ENCODE data around the gene C1QL4.

Gene C1QL4

DNA sequence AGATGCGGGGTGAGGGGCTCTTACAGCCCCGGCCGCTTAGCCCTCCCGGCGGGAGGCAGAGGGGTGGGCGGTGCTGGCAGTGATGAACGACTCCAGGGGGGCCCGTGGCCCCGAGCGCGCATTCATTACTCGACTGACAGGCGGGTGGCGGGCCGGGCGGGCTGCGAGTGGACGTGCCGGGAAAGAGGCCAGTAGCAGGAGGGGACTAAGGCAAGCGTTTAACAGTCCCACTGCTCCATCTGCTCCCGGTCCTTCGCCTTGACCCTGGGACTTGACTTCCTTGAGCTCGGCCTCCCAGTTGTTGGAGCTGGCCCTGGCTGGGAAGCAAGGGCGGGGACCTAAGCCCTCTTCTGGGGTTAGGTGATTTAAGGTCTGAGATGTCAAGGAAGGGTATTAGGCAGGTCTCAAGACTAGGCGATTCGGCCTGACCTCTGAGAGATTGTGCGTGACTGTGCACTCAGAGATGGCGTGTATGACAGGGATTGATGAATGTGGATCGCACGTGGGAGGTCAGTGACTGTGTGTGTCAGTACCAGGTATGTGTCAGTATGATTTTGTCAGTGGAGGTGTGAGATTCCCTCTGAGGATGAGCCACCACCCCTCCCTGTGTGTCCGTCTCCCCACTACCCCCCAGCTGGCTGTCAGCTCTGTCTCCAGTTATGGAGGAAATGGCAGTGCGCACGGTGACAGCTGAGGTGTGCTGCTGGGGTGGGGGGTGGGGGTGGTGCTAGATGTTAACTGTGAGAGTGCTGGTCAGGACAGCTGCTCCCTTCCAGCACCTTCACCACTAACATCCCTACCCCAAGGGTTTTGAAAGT lies 6.1 kb upstream of the C1QL4 start:
- ATAC-seq, result peak; percentile 6
- TF ChIP-seq ZNF8 (CRISPR knock-in tag; IDR thresholded peaks at IDR 0.05), result no peak

DNA sequence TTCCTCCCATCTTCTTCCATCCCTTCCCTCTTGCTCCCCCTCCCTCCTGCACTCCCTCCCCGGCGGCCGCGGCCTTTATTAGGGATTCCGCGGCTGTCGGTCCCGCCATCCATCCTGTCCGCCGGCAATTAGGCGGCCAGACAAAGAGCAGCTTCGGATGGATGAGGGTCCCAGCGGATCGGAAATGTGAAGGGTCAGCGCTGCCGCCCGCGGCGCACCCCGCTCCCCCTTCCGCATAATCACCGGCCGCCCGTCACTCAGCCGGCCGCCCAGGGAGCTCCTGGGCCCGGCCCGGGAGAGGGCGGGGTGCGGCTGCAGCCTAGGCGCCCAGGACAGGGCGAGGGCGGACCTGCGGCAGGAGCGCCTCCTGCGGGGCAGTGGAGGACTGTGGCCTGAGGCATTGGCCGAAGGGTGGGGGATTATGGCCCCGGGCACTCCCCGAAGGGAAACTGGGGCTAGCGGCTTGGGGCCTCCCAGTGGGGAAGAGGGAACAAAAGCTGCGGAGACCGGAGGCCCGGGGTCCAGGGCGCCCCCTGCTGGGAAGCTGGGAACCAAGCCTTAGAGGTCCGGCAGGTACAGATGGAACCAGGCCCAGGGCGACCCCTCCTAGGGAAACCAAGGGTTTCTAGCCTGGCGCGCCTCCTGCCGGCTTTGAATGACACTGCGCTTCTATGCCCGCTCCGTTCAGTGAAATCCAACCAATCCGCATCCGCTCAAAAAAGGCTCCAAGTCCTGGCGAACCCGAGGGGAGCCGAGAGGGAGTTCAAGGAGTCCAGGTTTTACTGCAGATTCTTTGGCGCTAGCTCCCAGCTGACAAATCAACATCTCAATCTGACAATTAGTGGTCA lies 5.3 kb upstream of the C1QL4 start:
- TF ChIP-seq ZFP3 (CRISPR knock-in tag; IDR thresholded peaks at IDR 0.05), result no peak
- no peak for TF ChIP-seq TOX (CRISPR knock-in tag; IDR thresholded peaks at IDR 0.05; ENCODE audit: borderline replicate concordance)
- TF ChIP-seq RARB (CRISPR knock-in tag; IDR thresholded peaks at IDR 0.05), result no peak
- TF ChIP-seq ZNF8 (CRISPR knock-in tag; IDR thresholded peaks at IDR 0.05), result no peak
- no peak for TF ChIP-seq GLIS3 (CRISPR knock-in tag; IDR thresholded peaks at IDR 0.05)
- TF ChIP-seq, protein P1, sequence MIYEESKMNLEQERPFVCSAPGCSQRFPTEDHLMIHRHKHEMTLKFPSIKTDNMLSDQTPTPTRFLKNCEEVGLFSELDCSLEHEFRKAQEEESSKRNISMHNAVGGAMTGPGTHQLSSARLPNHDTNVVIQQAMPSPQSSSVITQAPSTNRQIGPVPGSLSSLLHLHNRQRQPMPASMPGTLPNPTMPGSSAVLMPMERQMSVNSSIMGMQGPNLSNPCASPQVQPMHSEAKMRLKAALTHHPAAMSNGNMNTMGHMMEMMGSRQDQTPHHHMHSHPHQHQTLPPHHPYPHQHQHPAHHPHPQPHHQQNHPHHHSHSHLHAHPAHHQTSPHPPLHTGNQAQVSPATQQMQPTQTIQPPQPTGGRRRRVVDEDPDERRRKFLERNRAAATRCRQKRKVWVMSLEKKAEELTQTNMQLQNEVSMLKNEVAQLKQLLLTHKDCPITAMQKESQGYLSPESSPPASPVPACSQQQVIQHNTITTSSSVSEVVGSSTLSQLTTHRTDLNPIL (CRISPR knock-in tag; IDR thresholded peaks at IDR 0.05; ENCODE audit: low read depth), result no peak
- TF ChIP-seq TCF4 (CRISPR knock-in tag; IDR thresholded peaks at IDR 0.05; ENCODE audit: borderline replicate concordance), result no peak
- TF ChIP-seq ZC3H10 (CRISPR knock-in tag; IDR thresholded peaks at IDR 0.05), result no peak
- ATAC-seq, result peak; percentile 84

DNA sequence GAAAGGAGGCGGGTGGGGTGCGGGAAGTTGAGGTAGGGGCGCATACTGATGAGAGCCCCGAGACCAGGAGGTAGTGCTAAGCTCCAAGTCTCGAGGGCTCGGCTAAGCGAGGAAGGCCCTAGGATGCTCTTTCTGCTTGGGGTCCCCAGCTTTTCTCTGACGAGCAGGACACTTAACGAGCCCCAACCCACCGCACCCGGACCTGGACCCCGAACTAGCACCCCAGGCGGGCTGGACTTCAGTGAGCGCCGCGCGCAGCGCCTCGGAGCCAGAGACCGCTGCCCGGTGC lies 4.7 kb upstream of the C1QL4 start:
- no peak for ATAC-seq
- no peak for TF ChIP-seq ZNF565 (CRISPR knock-in tag; conservative IDR thresholded peaks at IDR 0.05; ENCODE audit: low read depth)
- no peak for TF ChIP-seq ISL1 (CRISPR knock-in tag; IDR thresholded peaks at IDR 0.05)

DNA sequence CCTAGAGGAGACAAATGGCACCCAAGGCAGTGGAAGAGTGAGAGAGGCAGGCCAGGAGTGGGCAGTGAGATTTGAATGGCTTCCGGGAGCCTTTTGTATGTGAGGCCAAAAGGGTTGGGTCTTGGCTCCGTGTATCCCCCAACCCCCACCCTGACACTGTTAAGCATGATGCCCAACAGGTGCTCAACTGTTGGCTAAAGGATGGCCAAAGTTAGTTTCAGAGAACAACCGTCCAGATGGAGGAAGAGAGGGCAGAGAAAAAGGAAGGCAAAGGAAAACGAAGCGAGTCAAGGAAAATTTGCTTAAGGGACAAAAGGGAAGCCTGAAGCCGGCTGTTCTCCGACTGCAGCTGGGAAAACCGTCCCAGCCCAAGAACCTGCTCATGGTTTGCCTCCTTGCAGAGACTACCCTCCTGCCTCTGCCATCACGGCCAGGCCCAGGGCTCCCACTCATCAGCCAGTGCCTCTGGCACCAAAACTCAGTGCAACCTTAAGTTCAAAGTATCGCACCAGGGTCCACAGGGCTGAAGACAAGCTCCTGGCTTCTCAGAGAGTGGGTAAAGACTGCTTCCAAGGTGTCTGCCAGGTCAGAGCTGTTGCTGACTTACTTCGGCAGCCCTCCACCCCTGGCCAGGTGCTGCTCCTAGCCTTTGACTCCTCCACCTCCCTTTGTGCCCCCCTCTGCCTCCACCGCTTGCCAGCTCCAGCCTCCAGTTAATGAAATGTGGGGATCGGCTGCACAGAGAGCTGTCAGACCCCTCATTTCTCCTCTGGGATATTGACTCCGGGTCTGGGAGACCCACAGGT lies 4.2 kb upstream of the C1QL4 start:
- TF ChIP-seq PPARA (CRISPR knock-in tag; IDR thresholded peaks at IDR 0.05; ENCODE audit: borderline replicate concordance) (no peak), ZNF70 (CRISPR knock-in tag; IDR thresholded peaks at IDR 0.05) (no peak), ARNTL (CRISPR knock-in tag; IDR thresholded peaks at IDR 0.05; ENCODE audit: borderline replicate concordance, low read depth) (no peak)
- no peak for ATAC-seq

DNA sequence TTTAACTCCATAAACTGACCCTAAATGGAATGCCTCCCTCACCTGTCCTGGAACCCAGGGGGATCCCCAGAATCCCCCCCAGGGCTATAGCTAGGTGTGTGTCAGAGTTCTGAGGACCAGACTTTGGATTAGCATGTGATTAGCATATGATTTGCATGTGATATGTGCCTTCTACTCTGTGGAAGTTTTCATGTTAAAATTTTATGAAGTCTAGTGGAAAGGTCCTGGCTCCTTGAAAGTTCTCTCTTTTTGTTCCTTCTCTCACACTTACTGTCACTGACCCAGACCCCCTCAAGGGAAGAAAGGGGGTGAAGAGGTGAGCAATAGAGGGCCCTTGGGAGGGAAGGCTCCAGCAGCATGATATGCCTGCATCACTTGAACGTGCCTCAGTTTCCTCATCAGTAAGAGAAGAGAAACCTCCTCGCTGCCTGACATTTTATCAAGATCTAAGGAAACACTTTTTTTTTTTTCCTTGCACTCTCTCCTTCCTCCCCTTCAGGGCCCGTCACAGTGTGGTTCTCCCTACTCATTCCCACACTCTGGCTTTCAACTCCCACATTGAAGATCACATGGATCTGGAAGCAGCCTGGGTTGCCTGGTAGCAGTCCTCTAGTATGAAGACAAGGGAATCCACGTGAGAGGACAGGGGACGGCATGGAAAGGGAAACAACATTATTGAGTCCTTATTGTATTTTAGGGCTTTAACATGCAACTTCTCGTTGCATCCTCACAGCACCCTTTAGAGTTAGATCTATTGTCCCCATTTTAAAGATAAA lies 3.3 kb upstream of the C1QL4 start:
- no peak for ATAC-seq
- no peak for TF ChIP-seq ZNF70 (CRISPR knock-in tag; IDR thresholded peaks at IDR 0.05)

DNA sequence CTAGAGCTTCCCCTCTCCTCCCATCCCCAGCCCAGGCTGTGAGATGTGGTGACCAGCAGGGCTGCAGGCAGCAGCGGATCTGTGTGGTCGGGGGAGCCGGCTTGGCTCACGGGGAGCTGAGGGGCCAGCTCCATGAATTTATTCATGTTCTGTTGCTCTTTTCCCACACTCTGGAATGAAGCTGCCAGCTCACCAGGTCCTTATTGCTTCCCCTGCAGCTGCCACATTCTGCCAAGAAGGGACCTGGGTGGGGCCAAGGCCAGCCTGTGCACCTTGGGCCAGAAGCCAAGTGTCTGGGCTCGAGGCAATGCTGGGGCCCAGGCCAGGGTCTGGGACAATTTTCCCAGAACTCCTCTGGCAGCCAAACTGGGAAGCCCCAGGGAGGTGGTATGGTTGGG lies 2.5 kb upstream of the C1QL4 start:
- no peak for ATAC-seq

More for the DNA sequence above, 2.5 kb upstream of the C1QL4 start:
- TF ChIP-seq, protein P2, sequence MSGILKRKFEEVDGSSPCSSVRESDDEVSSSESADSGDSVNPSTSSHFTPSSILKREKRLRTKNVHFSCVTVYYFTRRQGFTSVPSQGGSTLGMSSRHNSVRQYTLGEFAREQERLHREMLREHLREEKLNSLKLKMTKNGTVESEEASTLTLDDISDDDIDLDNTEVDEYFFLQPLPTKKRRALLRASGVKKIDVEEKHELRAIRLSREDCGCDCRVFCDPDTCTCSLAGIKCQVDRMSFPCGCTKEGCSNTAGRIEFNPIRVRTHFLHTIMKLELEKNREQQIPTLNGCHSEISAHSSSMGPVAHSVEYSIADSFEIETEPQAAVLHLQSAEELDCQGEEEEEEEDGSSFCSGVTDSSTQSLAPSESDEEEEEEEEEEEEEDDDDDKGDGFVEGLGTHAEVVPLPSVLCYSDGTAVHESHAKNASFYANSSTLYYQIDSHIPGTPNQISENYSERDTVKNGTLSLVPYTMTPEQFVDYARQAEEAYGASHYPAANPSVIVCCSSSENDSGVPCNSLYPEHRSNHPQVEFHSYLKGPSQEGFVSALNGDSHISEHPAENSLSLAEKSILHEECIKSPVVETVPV (CRISPR knock-in tag; IDR thresholded peaks at IDR 0.05), result no peak
- TF ChIP-seq ESRRG (CRISPR knock-in tag; IDR thresholded peaks at IDR 0.05), result no peak
- no peak for TF ChIP-seq ZNF565 (CRISPR knock-in tag; conservative IDR thresholded peaks at IDR 0.05; ENCODE audit: low read depth)
- TF ChIP-seq GLIS3 (CRISPR knock-in tag; IDR thresholded peaks at IDR 0.05), result no peak
- no peak for TF ChIP-seq RARB (CRISPR knock-in tag; IDR thresholded peaks at IDR 0.05)
- TF ChIP-seq SNAI2 (CRISPR knock-in tag; IDR thresholded peaks at IDR 0.05), result no peak
- no peak for TF ChIP-seq ZFP30 (CRISPR knock-in tag; IDR thresholded peaks at IDR 0.05)
- TF ChIP-seq ZNF8 (CRISPR knock-in tag; IDR thresholded peaks at IDR 0.05), result no peak
- TF ChIP-seq, protein P3, sequence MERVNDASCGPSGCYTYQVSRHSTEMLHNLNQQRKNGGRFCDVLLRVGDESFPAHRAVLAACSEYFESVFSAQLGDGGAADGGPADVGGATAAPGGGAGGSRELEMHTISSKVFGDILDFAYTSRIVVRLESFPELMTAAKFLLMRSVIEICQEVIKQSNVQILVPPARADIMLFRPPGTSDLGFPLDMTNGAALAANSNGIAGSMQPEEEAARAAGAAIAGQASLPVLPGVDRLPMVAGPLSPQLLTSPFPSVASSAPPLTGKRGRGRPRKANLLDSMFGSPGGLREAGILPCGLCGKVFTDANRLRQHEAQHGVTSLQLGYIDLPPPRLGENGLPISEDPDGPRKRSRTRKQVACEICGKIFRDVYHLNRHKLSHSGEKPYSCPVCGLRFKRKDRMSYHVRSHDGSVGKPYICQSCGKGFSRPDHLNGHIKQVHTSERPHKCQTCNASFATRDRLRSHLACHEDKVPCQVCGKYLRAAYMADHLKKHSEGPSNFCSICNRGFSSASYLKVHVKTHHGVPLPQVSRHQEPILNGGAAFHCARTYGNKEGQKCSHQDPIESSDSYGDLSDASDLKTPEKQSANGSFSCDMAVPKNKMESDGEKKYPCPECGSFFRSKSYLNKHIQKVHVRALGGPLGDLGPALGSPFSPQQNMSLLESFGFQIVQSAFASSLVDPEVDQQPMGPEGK (CRISPR knock-in tag; IDR thresholded peaks at IDR 0.05; ENCODE audit: borderline replicate concordance), result no peak

Data from SK-N-SH treated with all-trans-retinoic acid at 6 μM for 48 hours (cell line).